Measurements from ENCODE around the gene BTBD6. TPM values are rescaled to one million over a fixed set of nuclear protein-coding genes. Genes with fewer than 3 reads are reported as not detected.

The BTBD6 gene
- 36.0 and 45.5 TPM in 2 replicates for total RNA-seq

GRCh38 chr14:105248368-105249181 lies at the start of gene BTBD6:
TSS of gene BTBD6 (plus strand) at chr14:105248533. CDS start at chr14:105248712, 179 bp downstream.

Other genes with a start within 250 kb of the BTBD6 start
- gene CDCA4, start 227.4 kb upstream of the BTBD6 start, total RNA-seq = 14.6 and 15.2 TPM in 2 replicates
- gene GPR132, start 183.1 kb upstream of the BTBD6 start, total RNA-seq = 0.22 TPM in 1 of 2 replicates, not detected in the other
- gene JAG2, start 79.8 kb upstream of the BTBD6 start, total RNA-seq = 0.86 and 1.8 TPM in 2 replicates
- gene NUDT14, start 67.2 kb upstream of the BTBD6 start, total RNA-seq = 7.6 and 14.1 TPM in 2 replicates
- gene BRF1, start 52.5 kb downstream of the BTBD6 start, total RNA-seq = 28.1 and 29.8 TPM in 2 replicates
- gene PACS2, start 66.2 kb downstream of the BTBD6 start, total RNA-seq = 44.2 and 55.3 TPM in 2 replicates
- 0.39 and 0.43 TPM in 2 replicates for gene TEX22, start 150.0 kb downstream of the BTBD6 start, total RNA-seq
- 36.3 and 46.3 TPM in 2 replicates for gene MTA1, start 171.3 kb downstream of the BTBD6 start, total RNA-seq
- gene CRIP2, start 226.3 kb downstream of the BTBD6 start, total RNA-seq = 72.5 and 81.2 TPM in 2 replicates
- 19.7 and 27.7 TPM in 2 replicates for gene CRIP1, start 238.4 kb downstream of the BTBD6 start, total RNA-seq
- 3.4 and 5.4 TPM in 2 replicates for gene TEDC1, start 242.7 kb downstream of the BTBD6 start, total RNA-seq